ENCODE results near the gene GSX2.
A peak's percentile ranks its signal among the peaks of the same experiment; 100 is the strongest.

GSX2 gene

GRCh38 chr4:54082168-54082567 lies 17.8 kb upstream of the GSX2 start:
- DNase-seq, result no peak

GRCh38 chr4:54085284-54085683 lies 14.7 kb upstream of the GSX2 start:
- DNase-seq, result no peak

- DNase-seq, result no peak
Measured at GRCh38 chr4:54089875-54090274, 10.1 kb upstream of the GSX2 start.

GRCh38 chr4:54090404-54090803 lies 9.6 kb upstream of the GSX2 start:
- DNase-seq, result no peak

GRCh38 chr4:54090804-54091623 lies 8.9 kb upstream of the GSX2 start:
- DNase-seq, result no peak

- DNase-seq, result peak; percentile 86
Measured at GRCh38 chr4:54091637-54092404, 8.1 kb upstream of the GSX2 start.

- DNase-seq, result no peak
Measured at GRCh38 chr4:54092405-54093323, 7.3 kb upstream of the GSX2 start.

- no peak for DNase-seq
Measured at GRCh38 chr4:54093324-54094240, 6.4 kb upstream of the GSX2 start.

- no peak for DNase-seq
Measured at GRCh38 chr4:54094451-54094850, 5.5 kb upstream of the GSX2 start.

- DNase-seq, result no peak
Measured at GRCh38 chr4:54095110-54095825, 4.7 kb upstream of the GSX2 start.

GRCh38 chr4:54096295-54096962 lies 3.5 kb upstream of the GSX2 start:
- DNase-seq, result no peak

- no peak for DNase-seq
Measured at GRCh38 chr4:54097152-54097551, 2.8 kb upstream of the GSX2 start.

GRCh38 chr4:54098375-54098774 lies 1.6 kb upstream of the GSX2 start:
- DNase-seq, result no peak

- DNase-seq, result no peak
Measured at GRCh38 chr4:54099287-54099747, 646 bp upstream of the GSX2 start.

- no peak for DNase-seq
Measured at GRCh38 chr4:54100595-54101189, 729 bp downstream of the GSX2 start.

- DNase-seq, result no peak
Measured at GRCh38 chr4:54101190-54102041, 1.5 kb downstream of the GSX2 start.

- no peak for DNase-seq
Measured at GRCh38 chr4:54102531-54103106, 2.7 kb downstream of the GSX2 start.

- no peak for DNase-seq
Measured at GRCh38 chr4:54103190-54103574, 3.2 kb downstream of the GSX2 start.

- no peak for DNase-seq
Measured at GRCh38 chr4:54104907-54105306, 4.9 kb downstream of the GSX2 start.

Data from CD4-positive, alpha-beta T cell treated with Interferon gamma for 1 hour (primary cell).